Tongue (tissue), 2 donors: ENCODE measurements around the gene GAS1. TPM values are rescaled to one million over a fixed set of nuclear protein-coding genes. Genes with fewer than 3 reads are reported as not detected.

Experiments
- DNase-seq: peaks from one replicate; pipeline ENCODE4 v3.0.0-alpha.2; 2015
- total RNA-seq: library from RNA; depleted of rRNA; stranded (reverse); fragments of >200 nt; gene quantifications from one replicate; pipeline ENCODE4 v1.2.3, GENCODE V29; 2014

The GAS1 gene
- total RNA-seq, 1 donor from 2014 or later, result 142 TPM

DNA sequence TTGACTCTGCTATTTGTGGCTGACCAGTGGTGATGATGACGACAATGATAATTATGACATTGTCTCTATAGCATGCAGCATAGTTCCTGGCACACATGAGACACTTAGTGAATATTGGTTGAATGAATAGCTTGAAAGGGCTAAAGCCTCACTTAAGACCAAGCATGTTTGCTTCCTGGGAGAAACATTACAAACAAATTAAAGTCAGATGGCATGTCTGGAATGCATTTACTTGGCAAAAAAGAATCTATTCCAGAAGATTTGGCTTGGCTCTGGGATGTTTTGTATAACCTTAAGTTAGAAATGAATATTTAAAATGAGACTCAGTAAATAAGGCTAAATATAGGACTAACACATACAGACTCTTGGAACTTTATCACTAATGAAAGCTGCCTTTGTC is 21.6 kb downstream of the GAS1 start:
- peak; percentile 29 for DNase-seq

GRCh38 chr9:86924206-86924605 is 23.1 kb downstream of the GAS1 start:
- DNase-seq, result no peak

GRCh38 chr9:86921151-86921923 is 26.0 kb downstream of the GAS1 start:
- DNase-seq, result peak; percentile 58

- DNase-seq, result no peak
Measured at GRCh38 chr9:86918556-86918955, 28.8 kb downstream of the GAS1 start.

DNA sequence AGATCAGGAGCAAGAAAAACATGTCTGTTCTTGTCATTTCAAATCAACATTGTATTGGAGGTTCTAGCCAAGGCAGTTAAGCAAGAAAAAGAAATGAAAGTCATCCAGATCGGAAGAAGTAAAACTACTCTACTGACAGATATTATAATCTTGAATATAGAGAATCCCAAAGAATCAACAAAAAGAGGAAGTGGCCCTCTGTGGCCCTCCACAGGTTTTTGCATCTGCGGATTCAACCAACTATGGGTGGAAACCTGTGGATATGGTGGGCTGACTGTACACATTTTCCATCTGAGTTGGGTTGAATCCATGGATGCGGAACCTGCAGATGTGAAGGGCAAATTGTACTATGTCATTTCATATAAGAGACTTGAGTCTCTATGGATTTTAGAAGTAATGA is 35.1 kb downstream of the GAS1 start:
- no peak for DNase-seq

DNA sequence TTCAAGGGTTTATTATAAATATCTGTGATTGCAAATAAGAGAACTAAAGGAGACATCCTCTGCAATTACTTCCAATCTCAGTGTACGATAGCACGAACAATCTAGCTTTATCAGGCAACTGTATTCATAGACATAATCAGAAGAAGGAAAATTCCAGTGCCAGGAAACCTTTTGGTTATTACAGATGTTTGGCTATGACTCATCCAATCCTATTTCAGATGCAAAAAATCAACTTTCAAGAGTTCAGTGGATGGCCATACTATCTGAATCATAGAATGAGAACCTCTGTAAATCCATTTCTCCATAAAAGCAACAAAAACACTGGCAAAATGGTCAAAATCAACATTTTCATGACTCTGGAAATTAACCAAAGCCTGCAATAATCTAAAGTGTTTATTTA is 37.9 kb downstream of the GAS1 start:
- DNase-seq, result no peak

DNA sequence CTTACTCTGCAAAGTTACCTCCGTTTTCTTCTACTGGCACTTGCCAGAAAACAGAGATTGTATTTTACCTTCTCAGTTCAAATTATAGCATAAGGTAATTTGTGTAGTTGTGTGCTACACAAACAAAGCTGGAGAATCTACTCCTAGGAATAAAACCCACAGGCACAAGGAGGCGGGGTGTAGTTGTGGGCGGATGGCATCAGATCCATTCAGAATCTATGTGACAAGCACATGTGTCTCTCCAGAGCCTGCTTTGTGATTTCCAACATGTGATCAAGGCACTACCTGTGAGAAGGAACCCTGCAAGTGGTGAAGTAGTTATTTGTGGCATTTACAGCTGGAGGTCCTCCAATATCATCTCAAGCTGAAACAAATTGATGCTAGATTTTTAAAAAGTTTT is 39.0 kb downstream of the GAS1 start:
- no peak for DNase-seq

GRCh38 chr9:86907346-86907745 is 40.0 kb downstream of the GAS1 start:
- no peak for DNase-seq

DNA sequence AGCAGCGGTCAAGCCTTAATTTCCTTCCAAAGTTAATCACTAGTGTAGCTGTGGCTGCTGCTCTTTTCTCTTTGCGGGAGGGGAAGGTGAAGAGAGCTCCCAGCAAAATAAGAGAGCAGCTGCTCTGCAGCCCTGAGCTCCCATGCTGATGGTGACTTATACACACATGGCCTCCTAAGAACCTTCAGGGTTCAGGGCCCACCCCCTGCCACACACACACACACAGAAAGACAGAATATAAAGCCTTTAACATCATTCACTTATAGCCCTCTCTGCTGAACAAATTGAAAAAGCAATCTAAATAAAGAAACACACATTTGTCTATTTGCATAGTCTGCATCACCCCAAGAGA is 43.6 kb downstream of the GAS1 start:
- peak; percentile 69 for DNase-seq

DNA sequence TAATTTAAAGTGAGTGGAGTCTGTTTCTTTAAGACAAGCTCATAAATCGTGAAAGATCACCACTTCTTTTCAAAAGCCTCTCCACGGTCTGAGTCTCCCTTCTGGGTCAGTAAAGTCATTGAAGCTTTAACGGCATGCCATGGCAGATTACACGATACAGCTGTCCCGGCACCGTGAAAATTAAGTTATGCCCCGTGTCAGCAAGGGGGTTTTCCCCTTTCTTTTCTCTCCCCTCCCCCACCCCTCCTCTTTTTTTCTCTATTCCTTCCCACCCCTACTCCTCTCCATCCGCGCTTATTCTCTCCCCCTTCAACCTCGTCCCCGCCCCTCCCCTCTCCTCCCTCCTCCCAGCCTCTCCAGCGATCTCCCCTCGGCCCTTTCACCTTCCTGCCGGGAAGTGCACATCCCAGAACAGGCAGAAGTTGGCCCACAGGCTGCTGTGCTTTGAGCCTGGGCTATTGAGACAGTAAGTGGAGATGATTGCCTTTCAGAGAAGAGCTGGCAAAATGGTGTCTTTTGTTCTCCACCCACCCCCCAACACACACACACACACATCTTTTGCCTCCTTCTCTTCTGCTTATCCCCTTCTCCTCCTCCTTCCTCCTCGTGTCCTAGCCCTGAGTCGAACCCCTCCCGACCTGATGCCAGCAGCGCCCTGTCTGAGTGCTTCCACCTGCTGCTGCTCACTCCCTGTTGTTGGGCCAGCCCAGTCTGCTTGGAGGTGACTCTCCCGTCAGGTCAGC is 44.1 kb downstream of the GAS1 start:
- DNase-seq, result peak; percentile 89

DNA sequence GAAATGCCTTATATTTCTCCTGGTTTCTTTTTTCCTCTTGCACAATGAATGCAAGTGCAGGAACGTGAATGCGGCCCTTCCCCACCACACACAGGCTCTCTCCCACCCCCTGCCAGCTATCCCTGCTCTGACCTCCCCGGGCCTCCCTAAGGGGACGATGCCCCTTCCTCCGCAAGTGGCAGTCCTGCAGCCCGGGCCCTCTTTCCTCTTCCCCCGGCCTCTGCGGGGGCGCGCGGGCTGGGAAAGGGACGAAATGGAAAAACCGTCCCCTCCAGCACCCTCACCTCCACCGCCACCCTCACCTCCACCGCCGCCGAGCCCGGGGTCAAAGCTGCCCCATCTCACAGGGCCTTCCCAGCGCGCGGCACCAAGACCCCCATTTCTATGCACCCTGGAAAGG is 44.7 kb downstream of the GAS1 start:
- DNase-seq, result peak; percentile 33

- no peak for DNase-seq
Measured at GRCh38 chr9:86902176-86902575, 45.1 kb downstream of the GAS1 start.

DNA sequence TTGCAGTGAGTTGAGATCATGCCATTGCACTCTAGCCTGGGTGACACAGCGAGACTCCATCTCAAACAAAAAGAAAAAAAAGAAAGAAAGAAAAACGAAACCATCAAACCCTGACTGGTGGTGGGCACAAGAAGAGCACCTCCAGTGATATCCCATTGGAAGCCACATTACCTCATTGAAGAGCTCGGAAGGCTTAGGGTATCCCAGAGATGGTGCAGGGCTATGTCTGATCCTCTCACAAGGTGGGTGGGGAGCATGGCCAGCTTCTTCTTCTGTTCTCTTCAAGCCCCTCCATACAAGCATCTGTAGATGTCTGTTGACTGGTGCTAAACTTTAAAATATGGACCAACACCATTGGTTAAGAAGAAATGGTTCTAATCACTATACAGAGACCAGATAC is 45.8 kb downstream of the GAS1 start:
- DNase-seq, result no peak
